ENCODE data around the gene TP53.

Gene TP53

DNA sequence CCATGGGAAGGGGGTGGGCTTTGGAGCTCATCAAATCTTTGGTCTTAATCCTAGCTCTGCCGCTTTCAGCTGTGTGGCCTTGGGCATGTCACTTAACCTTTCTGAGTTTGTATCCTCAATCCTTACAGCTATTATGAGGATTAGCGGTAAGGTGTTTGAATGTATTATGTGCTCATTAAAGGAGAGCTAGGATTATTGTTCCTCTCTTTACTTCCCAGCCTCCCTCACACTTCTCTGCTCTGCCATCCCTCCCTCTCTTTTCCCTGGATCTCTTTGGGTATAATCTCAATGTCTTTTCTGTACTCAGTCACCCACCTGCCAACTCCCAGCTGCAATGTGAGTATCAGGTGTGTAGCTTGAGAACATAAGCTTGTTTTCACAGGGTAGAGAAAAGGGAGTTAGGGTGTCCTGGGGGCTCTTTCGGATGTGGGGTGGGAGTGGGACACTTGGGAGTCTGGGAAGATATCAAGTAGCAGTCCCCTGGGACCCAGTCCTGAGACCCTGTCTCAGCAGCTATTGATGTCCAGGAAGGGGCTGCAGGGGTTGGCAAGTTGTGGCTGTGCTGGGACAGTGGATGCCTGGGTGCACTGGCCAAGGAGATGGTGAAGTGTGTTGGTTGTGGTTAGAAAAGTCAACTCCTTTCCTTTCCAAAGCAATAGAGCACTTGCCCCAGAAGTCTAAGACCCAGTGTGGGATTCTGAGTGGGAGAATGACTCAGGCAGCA lies 19.5 kb upstream of the TP53 start:
- no peak for DNase-seq (ENCODE audit: low read depth in 1 of 2, low spot score in 1 of 2)
- Histone ChIP-seq H3K4me3 (replicated peaks; ENCODE audit: insufficient read depth, low read length) (no peak overlapping the region), H3K27ac (replicated peaks) (no peak overlapping the region), H3K27me3 (ENCODE audit: insufficient read depth, poor library complexity, severe bottlenecking) (peaks cover 6% of the 10 kb centered on the region)
- TF ChIP-seq, protein P1, sequence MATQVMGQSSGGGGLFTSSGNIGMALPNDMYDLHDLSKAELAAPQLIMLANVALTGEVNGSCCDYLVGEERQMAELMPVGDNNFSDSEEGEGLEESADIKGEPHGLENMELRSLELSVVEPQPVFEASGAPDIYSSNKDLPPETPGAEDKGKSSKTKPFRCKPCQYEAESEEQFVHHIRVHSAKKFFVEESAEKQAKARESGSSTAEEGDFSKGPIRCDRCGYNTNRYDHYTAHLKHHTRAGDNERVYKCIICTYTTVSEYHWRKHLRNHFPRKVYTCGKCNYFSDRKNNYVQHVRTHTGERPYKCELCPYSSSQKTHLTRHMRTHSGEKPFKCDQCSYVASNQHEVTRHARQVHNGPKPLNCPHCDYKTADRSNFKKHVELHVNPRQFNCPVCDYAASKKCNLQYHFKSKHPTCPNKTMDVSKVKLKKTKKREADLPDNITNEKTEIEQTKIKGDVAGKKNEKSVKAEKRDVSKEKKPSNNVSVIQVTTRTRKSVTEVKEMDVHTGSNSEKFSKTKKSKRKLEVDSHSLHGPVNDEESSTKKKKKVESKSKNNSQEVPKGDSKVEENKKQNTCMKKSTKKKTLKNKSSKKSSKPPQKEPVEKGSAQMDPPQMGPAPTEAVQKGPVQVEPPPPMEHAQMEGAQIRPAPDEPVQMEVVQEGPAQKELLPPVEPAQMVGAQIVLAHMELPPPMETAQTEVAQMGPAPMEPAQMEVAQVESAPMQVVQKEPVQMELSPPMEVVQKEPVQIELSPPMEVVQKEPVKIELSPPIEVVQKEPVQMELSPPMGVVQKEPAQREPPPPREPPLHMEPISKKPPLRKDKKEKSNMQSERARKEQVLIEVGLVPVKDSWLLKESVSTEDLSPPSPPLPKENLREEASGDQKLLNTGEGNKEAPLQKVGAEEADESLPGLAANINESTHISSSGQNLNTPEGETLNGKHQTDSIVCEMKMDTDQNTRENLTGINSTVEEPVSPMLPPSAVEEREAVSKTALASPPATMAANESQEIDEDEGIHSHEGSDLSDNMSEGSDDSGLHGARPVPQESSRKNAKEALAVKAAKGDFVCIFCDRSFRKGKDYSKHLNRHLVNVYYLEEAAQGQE (IDR thresholded peaks at IDR 0.05; ENCODE audit: insufficient replicate concordance, low read depth) = no peak
- TF ChIP-seq, protein P2, sequence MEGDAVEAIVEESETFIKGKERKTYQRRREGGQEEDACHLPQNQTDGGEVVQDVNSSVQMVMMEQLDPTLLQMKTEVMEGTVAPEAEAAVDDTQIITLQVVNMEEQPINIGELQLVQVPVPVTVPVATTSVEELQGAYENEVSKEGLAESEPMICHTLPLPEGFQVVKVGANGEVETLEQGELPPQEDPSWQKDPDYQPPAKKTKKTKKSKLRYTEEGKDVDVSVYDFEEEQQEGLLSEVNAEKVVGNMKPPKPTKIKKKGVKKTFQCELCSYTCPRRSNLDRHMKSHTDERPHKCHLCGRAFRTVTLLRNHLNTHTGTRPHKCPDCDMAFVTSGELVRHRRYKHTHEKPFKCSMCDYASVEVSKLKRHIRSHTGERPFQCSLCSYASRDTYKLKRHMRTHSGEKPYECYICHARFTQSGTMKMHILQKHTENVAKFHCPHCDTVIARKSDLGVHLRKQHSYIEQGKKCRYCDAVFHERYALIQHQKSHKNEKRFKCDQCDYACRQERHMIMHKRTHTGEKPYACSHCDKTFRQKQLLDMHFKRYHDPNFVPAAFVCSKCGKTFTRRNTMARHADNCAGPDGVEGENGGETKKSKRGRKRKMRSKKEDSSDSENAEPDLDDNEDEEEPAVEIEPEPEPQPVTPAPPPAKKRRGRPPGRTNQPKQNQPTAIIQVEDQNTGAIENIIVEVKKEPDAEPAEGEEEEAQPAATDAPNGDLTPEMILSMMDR (IDR thresholded peaks at IDR 0.05; ENCODE audit: insufficient read depth, low read length) = no peak
- no peak for TF ChIP-seq POLR2AphosphoS5 (IDR thresholded peaks at IDR 0.05; ENCODE audit: low read depth)
- TF ChIP-seq SPI1 (IDR thresholded peaks at IDR 0.05; ENCODE audit: borderline replicate concordance, low read depth) = no peak
- TF ChIP-seq GABPA (IDR thresholded peaks at IDR 0.05; ENCODE audit: low read depth) = no peak

DNA sequence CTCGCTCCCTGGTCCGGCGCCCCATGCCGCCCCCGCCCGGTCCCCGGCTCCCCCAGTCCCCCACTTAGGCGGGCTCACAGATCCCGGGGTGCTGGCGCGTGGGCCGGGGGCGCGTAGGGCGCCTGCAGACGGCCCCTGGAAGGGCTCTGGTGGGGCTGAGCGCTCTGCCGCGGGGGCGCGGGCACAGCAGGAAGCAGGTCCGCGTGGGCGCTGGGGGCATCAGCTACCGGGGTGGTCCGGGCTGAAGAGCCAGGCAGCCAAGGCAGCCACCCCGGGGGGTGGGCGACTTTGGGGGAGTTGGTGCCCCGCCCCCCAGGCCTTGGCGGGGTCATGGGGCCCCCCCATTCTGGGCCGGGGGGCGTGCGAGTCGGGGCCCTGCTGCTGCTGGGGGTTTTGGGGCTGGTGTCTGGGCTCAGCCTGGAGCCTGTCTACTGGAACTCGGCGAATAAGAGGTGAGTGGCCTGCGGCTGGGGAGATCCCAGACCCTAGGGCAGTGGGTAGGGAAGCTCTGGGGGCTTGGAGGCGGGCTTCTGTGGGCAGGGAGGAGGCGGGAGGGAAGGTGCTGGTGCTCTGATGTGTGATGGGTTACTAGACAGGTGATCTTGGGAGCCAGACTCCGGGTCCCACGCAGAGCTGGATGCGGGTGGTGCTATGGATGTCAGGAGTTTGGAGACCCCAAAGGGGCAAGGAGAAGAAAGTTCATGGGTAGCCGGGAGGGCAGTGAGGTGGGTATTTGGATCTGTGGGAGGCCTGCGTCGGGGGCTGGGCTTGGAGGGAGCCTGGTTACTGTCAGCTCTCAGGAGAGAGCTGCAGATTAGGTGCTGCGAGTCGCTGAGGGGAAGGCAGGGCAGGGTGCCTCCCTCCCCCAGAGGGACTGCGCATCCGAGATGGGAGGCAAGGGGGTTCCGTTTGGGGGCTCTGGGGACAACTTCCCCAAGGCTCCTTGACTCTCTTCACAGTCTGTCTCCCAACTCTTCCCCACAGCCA lies 18.3 kb upstream of the TP53 start:
- H3K4me3 ChIP-seq (replicated peaks; ENCODE audit: insufficient read depth, low read length) = no peak overlapping the region
- no peak overlapping the region for H3K27ac ChIP-seq (replicated peaks)
- no peak for DNase-seq (ENCODE audit: low read depth in 1 of 2, low spot score in 1 of 2)
- H3K27me3 ChIP-seq (ENCODE audit: insufficient read depth, poor library complexity, severe bottlenecking) = peaks cover 6% of the 10 kb centered on the region
- TF ChIP-seq SPI1 (IDR thresholded peaks at IDR 0.05; ENCODE audit: borderline replicate concordance, low read depth) = no peak
- TF ChIP-seq GABPA (IDR thresholded peaks at IDR 0.05; ENCODE audit: low read depth) = no peak
- TF ChIP-seq, protein P2 (IDR thresholded peaks at IDR 0.05; ENCODE audit: insufficient read depth, low read length) = no peak
- TF ChIP-seq POLR2AphosphoS5 (IDR thresholded peaks at IDR 0.05; ENCODE audit: low read depth) = no peak
- TF ChIP-seq, protein P1 (IDR thresholded peaks at IDR 0.05; ENCODE audit: insufficient replicate concordance, low read depth) = no peak

DNA sequence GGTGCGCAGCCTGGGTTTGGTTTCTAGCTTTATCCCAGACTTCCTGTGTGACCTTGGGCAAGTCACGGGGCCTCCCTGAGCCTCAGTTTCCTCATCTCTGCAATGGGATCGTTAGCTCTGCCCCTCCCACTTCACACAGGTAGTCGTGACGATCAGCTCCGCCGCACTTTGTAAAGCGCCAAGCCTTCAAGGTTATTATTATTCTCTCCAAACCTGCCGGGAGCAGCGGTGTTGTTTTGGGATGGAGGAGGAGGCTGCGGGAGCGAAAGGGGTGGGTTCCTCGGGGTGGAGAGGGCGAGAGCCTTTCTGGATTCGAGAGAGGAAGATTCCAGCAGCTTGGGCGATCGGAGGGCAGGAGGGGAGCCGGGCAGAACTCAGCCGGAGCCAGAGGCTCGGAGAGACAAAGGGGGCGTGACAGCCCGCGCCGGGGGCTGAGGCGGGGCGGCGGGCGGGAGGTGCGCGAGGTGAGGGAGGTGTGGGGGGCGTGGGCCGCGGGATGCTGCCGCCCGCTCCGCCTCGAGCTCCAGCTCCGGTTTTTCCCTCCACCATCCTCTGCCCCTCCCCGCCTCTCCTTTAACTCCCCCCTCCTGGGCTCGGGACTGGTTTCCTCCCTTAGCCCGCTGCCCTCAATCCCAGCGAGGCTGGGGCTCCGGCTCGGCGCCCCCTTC lies 17.4 kb upstream of the TP53 start, which contains the start of gene EFNB3:
TSS of gene EFNB3 (plus strand) at position 602 of the 668 bp plus-strand sequence. CDS start 397 bp downstream, outside the sequence.
- no peak for DNase-seq (ENCODE audit: low read depth in 1 of 2, low spot score in 1 of 2)
- H3K27ac ChIP-seq (replicated peaks) = no peak within 1 kb of the TSS
- H3K27me3 ChIP-seq (ENCODE audit: insufficient read depth, poor library complexity, severe bottlenecking) = peaks cover 6% of the 10 kb centered on the region
- H3K4me3 ChIP-seq (replicated peaks; ENCODE audit: insufficient read depth, low read length) = no peak within 1 kb of the TSS
- TF ChIP-seq, protein P2 (IDR thresholded peaks at IDR 0.05; ENCODE audit: insufficient read depth, low read length) = no peak
